GM23248 (cell line): ENCODE data around the gene LBP.
"Not testable (repeated sequence)": the region's sequence is repeated elsewhere in the genome, so short reads cannot be mapped to it uniquely, and the experiment has no call there.

ENCODE experiments used
- EZH2 ChIP-seq: fragments of 200-600 bp; sonication (generic); IDR thresholded peaks from 2 replicates; pipeline ENCODE4 v1.6.1; 2018; ENCODE audit warnings: antibody characterized with exemption, mild to moderate bottlenecking; ENCODE audit not compliant: insufficient read depth, poor library complexity, severe bottlenecking
- EZH2phosphoT487 ChIP-seq: fragments of 200-600 bp; sonication (generic); IDR thresholded peaks from 2 replicates; pipeline ENCODE4 v1.6.1; 2018; ENCODE audit warnings: antibody characterized with exemption, moderate library complexity, mild to moderate bottlenecking, low read depth; ENCODE audit not compliant: insufficient read depth

DNA sequence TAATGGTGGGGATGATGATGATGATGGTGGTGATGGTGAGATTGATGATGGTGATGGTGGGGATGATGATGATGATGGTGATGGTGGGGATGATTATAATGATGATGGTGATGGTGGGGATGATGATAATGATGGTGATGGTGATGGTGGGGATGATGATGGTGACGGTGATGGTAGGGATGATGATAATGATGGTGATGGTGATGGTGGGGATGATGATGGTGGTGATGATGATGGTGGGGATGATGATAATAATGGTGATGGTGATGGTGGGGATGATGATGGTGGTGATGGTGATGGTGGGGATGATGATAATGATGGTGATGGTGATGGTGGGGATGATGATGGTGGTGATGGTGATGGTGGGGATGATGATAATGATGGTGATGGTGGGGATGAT, 31.9 kb upstream of the LBP start:
- not testable (repeated sequence) for TF ChIP-seq EZH2, EZH2phosphoT487
